CD4-positive, alpha-beta T cell treated with Interleukin-4 for 1 hour (primary cell): Measurements from ENCODE around the gene NLRP3.

Experiments
- DNase-seq, 2 donors: peaks; one replicate each; pipeline ENCODE4 v3.0.0-alpha.2; 2020 to 2022

The NLRP3 gene

DNA sequence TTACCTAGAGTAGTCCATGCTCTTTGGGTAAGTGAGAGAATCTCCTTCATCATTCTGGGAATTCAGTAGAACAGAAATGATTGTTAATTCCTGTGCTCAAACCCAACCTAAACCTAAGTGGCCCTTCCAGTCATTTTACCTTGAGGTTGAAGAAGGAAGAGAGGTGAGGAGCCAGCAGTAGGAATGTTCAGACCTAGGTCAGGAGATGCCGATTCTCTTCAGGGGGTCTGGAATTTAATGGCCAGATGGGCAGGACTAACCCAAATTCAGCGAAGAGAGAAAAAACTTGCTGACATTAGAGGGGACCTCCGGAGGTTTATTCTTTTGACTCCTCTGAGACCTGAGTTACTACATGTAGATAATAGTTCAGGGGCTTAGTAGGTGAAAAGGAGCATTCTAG is 58.4 kb downstream of the NLRP3 start:
- no peak for DNase-seq

DNA sequence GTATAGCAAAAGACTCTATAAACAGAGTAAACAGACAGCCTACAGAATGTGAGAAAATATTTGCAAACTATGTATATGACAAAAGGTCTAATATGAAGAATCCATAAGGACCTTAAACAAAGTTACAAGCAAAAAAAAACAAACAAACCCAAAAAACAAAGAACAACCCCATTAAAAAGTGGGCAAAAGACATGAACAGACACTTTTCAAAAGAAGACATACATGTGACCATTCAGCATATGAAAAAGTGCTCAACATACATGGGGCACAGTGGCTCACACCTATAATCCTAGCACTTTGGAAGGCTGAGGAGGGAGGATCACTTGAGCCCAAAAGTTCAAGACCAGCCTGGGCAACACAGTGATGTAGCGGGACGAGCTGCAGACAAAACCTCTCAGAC is 59.8 kb downstream of the NLRP3 start:
- DNase-seq = no peak

GRCh38 chr1:247476328-247477058 is 60.5 kb downstream of the NLRP3 start:
- peak in 1 of 2 donors; percentile 19 for DNase-seq

DNA sequence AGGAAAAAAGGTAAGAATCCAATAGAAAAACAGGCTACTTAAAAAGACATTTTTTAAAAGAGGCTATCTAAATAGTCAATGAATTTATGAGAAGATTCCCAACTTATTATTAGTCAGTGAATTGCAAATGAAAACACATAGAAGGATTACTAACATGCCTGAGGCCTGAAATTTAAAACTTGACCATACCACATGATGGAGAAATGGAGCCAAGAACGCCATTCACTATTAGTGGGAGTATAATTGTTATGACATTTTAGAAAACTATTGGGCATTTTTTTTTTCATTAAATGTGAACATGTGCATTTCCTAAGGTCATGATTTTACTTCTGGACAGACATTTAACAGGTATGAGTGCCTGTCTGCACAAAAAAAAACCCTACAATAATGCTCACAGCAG is 66.8 kb downstream of the NLRP3 start:
- no peak for DNase-seq

DNA sequence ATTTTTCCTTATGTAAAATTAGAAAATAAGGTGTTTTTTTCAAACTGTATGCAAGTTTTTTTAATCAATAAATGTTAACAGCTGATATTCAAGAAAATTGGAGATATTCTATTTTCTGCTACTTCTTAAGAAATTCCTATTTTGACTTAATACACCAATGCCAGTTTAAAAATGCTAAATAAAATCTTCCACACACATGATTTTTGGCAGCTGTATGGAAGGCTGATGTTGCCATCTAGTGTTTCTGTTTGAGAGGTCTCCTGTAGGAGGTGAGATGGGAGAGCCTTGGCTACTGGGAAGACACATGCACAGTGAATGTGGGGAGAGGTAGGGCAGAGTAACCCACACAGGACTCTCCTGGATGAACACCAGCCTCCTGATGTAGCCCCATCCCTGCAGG is 71.1 kb downstream of the NLRP3 start:
- peak; percentile 42 to 65 for DNase-seq

DNA sequence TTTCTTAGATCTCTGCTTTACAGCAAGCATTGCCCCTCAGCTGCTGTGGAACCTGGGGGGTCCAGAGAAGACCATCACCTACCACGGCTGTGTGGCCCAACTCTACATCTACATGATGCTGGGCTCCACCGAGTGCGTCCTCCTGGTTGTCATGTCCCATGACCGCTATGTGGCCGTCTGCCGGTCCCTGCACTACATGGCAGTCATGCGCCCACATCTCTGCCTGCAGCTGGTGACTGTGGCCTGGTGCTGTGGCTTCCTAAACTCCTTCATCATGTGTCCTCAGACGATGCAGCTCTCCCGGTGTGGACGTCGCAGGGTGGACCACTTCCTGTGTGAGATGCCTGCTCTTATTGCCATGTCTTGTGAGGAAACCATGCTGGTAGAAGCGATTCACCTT is 75.4 kb downstream of the NLRP3 start:
- DNase-seq = no peak

DNA sequence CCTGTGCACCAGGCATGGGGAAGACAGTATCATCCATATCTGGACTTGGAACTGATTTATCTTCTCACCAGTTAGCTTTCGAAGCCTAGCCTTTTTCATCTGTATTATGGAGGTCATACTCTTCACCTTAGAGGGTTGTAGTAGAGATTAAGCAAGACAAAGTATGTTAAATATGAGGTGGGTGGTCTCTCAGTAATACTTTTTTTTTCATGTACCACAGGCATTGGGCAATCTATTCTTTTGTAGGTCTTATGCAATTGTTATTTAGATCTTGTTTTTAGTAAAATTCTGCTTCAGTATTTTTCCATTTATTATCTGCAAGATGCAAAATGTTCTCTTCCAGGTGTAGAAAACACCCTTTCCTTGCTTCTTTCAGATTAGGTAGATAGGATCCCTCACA is 77.1 kb downstream of the NLRP3 start:
- no peak for DNase-seq

- no peak for DNase-seq
Observed at GRCh38 chr1:247494767-247495166, 78.8 kb downstream of the NLRP3 start.

DNA sequence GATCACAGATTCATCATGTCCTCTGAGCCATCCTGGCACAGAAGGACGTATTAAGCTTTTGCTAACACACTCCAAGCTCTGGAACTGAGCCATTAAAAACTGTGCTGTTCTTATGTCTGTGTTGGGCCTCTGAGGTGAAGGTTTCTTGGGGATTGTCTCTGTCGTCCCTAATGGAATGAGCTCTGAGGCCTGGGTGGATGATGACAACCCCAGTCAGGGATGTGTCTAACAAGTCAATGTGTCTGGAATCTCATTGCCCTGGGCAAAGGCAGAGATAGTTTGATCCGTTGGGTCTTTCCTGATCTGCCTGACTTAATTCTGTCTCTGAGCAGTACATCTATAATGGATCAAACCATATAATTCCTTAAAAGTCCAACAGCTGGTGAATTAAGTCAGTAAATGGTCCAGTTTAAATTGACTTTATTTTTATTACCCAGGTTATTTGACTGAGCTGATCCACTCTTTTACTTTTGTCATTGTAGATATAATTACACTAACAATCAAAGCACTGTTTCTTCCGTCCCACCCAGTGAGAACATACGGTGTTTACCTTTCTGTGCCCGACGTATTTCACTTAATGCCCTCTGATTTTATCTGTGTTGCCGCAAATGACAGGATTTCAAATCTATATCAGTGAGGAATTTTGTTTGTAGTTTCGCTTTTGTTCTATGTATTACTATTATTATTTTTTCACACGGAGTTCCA is 80.8 kb downstream of the NLRP3 start:
- no peak for DNase-seq
